DMS53 treated with DMSO at 0.1 percent for 48 hours (cell line): Measurements from ENCODE around the gene KCNT2.

Experiments
- DNase-seq: peaks from one replicate; lab custom pipeline; 2025; ENCODE audit not compliant: unreplicated experiment; lab: John Stamatoyannopoulos, UW

Gene KCNT2

DNA sequence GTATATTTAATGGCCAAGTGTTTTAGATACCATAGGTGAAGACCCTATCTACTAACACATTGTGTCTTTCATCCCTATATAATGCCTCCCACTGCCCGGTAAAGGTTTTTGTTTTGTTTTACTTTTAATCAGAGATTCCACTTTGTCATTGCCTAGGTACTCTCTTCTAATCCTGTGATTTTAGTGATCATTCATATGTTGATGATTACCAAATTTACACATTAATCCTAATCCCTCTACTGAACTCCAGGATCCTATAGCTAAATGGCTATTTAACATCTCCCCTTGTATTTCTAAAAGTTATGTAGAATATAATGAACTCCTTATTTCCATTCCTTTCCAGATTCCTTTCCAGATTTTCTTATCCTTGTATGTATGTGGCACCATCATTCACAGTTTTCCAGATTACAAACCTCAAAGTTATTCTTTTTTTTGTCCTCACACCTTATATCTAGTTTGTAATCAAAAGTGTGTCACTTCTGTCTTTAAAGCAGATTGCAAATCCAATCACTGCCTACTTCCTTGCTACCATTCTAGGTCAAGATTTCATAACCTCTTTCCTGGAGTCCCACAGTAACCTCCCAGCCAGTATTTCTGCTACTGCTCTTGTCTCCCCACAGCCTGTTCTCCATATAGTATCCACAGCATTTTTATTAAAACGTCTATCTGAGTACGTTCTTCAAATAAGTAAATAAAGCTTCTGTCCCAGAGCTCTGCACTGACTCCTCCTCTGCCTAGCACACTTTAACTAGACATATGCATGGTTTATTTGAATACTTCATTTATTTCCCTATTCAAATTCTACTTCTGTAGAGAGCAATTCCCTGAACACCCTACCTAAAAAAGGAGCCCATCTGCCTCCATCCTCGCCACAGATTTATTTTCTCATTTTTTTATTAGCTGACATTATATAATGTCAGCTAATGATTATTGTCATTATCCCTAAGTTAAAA, 157.8 kb downstream of the KCNT2 start:
- DNase-seq = no peak

DNA sequence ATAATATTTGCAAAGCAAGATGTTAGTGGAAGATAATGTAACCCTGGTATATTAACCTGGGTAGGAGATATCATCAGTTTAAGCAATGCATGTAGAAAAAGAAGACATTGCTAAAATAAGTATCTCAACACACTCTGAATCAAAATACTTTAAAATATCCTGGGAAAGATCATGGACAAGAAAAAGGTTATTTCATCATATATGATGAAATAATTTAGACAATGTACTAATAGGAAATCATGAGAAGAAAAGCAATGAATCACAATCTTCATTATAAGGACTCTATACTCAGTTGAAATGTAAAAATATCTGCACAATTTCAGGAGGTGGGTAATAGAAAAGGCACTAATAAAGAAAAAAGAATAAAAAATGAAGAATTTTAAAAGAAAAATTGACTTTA, 158.8 kb downstream of the KCNT2 start:
- no peak for DNase-seq

DNA sequence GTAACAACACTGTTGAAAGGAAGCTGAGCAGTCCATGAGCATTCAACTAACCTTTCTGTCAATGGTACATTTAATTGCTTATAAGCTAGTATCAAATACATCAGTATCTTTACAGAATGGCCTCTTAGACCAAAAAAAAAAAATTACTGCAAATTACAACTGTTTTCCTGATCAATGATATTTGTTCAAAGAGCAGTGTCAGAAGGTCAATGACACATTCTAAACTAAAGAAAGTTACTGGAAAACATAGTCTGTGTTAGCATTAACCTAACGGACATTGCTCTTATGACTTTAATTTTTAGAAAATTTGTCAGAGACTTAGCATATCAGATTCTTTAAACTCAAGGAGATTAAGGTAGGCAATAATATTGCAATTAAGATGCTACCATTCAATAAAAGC, 162.5 kb downstream of the KCNT2 start:
- no peak for DNase-seq

DNA sequence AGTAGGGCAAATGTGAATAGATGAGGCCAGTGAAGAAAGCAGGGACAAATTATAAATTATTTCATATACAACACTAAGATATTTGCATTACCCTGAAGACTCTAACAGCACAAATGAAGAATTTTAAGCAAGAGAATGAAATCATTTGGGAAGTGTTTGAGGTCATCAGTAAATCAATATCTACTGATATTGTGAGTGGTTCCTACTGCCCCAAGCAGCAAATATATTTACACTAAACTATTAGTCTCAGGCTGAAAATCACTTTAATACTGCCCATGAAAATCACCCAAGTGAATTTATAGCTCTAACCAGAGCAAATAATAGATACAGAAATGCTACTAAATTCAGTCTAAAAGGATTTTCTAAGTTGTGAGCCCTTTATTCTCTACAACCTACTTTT, 163.6 kb downstream of the KCNT2 start:
- DNase-seq = no peak

DNA sequence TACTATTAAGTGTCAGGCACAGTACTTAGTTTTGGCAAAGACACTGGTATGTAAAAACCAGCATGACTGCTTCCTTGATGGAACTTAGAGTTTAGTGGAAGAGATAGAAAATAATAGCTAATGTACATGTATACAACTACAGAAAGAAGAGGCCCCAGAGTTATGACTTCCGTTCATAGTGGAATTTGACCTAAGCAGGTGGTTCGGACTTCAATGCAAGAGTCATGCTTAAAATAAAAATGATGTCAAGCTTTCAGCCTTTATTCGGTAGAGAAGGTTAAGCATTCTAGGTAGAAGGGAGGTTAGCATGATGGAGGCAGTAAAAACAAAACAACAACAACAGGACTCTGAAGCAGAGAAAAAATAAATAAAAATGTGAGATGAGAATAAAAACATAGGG, 165.9 kb downstream of the KCNT2 start:
- no peak for DNase-seq

DNA sequence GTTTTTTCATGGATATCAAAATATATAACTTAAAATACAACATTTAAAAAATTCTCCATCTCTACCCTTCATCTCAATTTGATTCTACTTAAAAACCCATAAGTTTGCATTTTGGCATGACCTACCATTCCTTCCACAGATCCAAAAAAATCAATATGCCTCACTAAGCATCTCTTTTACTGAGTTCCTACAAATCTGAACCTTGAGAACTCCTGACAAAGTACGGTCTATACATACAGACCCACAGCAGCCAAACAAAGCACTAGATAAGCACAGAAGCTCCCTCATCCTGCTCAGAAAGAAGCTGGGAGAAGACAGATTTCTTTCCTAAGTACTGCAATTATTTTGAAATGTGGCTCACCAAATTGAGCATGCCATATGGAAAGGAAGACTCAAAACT, 167.5 kb downstream of the KCNT2 start:
- no peak for DNase-seq

DNA sequence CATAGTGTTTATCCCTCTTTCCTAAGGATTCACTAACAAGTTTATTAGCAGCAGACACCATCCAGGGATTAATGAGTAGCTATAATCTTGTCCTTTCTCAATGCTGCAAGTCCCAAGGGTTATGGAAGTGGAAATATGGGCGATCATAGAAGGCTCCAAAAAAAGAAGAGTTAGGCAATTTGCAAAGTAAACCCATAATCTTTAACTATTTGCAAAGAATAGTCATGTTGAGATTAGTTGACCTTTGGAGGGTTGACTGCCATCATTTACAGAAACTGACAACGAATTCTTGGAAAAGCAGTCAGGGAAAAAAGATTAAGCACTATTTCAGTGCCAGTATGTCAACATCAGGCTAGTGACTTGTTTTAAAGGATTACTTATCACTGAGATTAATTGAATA, 169.9 kb downstream of the KCNT2 start:
- DNase-seq = no peak

DNA sequence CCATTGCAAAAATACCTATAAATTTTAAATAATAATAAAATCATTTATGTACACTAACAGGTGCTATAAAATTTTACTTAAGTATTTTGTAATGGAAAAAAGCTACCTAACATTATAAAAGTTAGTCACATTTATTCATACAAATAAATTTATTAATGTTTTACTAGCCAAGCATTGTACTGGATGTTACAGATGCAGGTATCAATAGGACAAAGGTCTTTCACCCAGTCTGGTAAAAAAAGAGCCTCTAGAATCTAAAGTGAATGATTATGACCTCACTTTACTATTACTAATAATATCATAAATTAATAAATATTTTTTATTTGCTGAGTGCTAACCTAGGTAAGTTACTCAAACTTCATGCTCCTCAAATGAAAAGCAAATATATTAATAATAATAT, 170.6 kb downstream of the KCNT2 start:
- DNase-seq = no peak

DNA sequence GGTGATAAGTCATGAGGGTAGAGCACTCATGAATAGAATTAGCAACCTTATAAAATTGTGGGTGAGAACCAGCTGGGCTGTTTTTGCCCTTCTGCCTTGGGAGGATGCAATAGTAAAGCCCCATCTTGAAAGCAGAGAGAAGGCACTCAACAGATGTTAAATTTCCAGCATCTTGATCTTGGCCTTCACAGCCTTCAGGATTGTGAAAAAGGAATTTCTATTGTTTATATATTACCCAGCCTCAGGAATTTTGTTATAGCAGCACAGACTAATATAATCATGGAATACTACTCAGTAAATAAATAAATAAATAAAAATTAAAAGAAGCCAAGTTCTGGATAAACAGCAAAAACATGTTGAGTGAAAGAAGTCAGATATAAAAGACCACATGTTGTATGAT, 175.2 kb downstream of the KCNT2 start:
- no peak for DNase-seq

DNA sequence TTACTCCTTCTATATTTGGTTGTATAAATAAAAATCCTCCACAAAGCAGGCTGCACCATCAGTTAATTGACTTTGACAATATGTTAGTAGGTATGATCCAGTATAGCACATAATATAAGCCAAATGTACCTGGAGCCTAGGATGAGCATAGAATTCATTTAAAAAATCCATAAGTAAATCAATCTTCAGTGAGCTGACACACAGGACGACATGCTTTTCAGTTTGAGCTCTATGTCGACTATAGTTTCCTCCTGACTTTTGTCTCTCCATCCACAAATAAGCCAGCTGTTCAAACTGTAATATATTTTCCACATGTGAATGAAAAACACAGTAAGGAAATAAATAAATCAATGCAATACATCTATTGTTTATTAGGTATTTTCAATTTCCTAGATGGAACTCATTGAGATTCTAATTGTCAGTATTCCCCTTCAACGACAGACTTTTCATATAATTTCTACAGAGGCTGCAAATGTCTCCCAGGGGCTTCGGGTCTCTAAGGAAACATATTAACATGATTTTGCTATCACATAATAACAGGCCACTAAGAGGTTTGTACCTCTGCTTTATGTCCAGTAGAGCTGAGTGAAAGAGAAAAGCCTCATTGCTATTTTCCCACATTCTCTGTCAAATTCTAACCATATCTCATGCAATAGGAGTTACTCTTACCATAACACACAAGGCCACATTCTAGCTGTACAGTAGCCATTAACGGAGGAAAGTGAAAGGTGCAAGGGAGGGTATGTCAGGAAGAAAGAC, 180.1 kb downstream of the KCNT2 start:
- no peak for DNase-seq

DNA sequence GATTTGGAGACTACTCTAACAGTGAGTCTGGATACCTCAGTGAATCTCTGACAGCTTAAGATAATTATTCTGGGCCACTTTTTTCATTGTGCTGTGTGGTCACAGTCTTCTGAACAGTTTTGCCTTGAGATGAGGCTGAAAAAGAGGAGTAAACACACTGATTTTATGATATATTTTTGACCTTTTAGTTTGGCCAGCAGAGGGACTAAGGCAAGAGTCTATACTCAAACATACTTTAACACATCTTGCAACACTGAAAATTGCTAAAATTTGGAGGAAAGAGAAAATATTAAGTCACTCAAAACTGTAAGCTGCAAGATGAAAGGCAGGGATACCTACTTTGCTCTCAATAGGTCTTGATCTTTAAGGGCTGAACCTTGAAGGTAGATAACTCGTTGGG, 182.7 kb downstream of the KCNT2 start:
- no peak for DNase-seq

DNA sequence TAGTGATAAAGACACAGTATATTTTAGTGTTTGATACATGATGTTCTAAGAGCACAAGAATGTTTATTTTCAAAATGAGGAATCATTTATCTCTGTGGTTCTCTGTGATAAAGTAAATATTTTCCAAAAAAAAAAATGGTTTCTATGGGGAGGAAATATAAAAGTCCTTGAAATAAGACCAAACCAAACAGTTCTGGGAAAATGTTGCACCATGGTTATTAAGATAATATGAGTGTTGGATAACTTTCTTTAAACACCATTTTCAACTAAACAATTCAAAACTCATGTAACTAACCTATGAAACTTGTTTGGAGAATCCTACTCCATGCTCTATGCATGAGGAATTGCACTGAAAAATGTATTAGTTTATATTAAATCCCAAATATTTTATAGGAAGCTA, 184.6 kb downstream of the KCNT2 start:
- DNase-seq = no peak

DNA sequence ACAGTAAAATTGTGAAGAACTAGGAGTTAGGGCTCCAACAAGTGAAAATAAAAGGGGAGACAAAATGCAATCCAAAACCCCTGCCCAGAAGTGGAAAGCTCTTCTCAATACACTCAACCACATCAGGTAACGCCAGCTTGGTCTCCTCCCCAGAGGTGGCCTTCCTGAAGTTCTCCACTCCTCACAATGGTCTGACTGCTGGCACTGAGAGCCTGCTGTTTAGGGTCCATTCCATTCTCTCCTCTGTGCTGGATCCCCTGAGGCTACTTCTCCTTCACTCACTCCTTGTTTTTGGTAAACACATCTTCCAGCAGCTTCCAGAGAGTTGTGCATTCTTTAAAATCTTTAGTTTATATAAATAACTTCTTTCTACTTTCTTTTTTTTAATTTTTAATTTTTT, 189.5 kb downstream of the KCNT2 start:
- DNase-seq = no peak

DNA sequence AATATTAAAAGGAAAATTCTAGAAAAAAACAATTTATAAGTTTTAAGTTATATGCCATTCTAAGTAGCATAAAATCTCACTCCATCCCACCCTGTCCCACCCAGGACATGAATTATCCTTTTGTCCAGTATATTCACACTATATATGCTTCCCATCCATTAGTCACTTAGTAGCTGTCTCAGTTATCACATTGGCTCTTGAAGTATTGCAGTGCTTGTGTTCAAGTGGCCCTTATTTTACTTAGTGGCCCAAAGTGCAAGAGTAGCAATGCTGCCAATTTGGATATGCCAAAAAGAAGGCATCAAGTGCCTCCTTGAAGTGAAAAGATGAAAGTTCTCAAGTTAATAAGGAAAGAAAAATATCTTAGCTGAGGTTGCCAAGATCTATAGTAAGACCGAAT, 192.3 kb downstream of the KCNT2 start:
- DNase-seq = no peak

DNA sequence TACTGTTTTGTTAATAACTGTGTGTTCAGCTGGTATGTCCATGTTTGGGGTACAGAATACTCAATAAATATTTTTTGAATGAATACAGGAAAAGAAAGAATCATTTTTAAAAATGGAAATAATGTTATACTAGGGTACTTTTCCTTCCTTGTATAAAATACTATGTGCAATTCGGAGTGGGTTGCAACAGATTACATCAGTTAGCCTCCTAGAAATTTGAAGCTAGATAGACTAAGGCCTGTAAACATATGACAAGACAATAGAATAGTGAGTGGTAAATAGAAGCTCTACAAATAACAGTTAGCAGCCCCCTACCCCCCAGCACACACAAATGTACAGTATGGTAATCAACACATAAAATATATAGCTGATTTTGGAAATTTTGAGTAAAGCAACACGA, 195.9 kb downstream of the KCNT2 start:
- DNase-seq = no peak

DNA sequence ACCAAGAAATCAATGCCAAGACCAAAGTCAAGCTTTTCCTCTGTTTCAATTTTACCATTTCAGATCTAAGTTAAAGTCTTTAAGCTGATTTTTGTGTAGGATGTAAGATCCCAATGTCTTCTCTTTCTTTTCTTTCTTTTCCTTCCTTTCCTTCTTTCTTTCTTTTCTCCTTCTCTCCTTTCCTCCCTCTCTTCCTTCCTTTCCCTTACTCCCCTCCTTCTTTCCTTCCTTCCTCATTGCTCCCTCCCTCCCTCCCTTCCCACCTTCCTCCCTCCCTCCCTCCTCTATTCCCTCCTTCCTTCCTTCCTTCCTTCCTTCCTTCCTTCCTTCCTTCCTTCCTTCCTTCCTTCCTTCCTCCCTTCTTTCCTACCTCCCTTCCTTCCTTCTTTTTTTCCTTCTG, 197.5 kb downstream of the KCNT2 start:
- no peak for DNase-seq

DNA sequence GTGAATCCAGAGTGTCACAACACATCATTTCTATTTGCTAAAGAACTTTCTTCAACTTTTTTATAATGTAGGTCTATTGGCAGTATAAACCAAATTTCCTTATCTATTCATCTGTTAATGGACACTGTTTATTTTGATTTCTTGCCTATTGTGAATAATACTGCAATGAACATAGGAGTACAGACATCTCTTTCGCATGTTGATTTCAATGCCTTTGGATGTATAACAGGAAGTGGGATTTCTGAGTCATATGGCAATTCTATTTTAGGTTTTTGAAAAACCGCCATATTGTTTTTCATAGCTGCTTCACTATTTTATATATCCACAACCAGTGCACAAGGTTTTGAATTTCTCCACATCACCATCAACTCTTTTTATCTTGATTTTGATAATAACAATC, 198.7 kb downstream of the KCNT2 start:
- no peak for DNase-seq

DNA sequence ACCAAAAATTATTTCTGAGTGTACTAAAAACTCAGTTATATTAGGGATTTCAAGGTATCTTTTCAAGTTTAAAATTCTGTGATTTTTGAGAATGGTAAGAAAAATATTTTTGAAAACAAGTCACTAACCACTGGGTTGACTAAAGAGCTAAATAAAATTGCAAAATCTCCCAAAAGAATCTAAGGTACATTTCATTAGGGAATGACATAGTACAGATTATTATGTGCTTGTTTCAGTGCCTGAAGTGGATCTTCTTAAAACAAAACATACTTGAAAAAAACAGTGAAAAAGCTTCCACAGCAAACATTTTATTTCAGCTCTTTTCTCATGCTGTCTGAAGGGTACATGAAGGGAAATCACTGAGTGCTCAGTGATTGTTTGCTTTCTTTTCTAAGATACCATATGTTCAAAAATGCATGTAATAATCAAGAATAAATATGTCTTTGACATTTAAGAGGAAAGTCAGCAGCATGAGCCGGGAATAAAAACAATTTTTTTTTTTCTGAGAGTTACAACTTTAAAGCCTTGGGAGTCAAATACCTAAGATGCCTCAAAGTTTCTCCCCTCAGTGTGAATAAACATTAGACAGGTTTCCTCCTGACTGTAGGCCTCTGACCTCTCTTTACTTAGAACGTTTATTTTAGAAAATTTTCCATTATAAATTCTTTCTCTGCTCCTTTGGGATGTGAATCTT, 200.7 kb downstream of the KCNT2 start:
- no peak for DNase-seq

DNA sequence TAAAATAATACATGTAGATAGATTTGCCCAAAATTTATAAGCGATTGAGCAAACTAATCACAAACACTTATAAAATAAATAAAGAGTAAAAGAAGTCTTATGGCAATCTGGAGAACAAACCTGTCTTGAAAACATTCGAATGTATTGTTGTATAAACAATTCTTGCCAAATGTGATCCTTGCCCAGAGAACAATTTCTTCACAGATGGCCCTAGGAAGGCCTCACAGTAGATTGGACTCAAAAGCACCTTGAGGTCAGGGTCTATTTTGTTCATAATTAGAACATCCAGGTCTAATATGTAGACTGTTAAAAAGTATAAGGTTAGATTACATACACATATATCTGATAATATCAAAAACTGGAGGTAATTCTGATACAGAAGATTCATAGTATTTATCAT, 202.4 kb downstream of the KCNT2 start:
- DNase-seq = no peak

DNA sequence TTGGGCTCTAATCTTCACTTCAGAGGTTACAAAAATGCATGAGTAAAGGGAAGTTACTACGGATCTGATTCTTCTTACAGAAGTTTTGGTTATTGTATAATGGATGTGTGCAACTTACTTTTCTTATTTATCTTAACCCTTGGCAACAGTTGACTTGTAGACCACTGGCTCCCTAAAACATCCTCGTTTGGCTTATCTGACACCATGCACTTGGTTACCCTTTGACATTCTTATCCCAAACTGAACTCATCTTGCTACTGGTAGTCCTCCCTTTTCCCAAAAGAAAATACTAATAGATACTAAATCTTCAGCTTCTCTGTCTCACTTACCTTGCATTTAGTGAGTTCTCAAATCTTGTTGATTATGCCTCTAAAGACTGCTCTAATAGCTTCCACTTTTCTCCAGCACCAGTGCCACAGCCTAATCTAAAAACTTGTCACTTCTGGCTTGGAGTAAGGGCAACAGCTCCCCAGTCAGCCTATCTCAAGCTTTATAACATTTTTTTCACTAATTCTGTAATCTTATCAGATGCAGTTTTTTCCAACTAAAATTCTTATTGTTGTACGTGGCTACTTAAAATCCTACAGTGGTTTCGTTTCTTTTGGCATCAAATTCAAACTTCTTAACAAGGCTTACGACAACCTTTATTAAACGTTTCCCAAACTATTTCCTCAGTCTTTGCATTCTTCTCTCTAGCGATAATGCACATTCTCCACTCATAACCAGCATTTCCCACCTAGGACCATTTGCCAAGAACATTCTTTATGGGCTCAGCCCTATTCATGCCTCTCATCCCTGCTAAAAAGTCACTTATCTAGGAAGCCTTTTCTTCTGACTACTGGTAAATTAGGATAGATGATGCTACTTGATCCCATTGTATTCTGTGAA, 204.2 kb downstream of the KCNT2 start:
- no peak for DNase-seq

DNA sequence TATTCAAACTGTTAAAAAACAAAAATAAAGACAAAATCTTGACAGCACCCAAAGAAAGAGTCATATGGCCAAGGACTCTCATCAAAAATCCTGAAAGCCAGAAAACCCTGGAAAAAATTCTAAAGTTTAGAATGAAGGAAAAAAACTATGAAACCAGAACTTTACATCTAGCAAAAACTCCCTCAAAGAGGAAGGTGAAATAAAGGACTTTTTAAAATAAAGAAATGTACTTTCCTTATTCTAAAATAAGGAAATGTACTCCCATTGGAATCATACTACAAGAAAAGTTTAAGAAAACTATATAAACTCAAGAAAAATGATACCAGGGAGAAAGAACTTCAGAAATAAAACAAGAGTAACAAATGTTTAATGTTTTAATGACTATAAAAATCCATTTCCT, 206.3 kb downstream of the KCNT2 start:
- DNase-seq = no peak
